H1 (cell line): ENCODE results near the gene INPP4B. TPM values are rescaled to one million over a fixed set of nuclear protein-coding genes. Genes with fewer than 3 reads are reported as not detected.
A peak's percentile ranks its signal among the peaks of the same experiment; 100 is the strongest.

Source experiments
- CTCF ChIA-PET: fragments of 300-600 bp; sonication (Branson Sonifier 250); formaldehyde crosslinking; loops from one replicate; lab custom pipeline; 2021; ENCODE audit not compliant: partially characterized antibody; lab: Charles Lee
- POLR2A ChIA-PET: fragments of 300-600 bp; sonication (Branson Sonifier 250); formaldehyde crosslinking; loops from one replicate; lab custom pipeline; 2021; ENCODE audit warnings: inconsistent platforms; ENCODE audit not compliant: partially characterized antibody; lab: Charles Lee
- DNase-seq, 2 experiments: peaks; one replicate each; pipeline versions ENCODE4 v3.0.0 to v3.0.0-alpha.2; 2010 to 2022; ENCODE audit warnings: low spot score in 2 of 2, low read depth in 1 of 2, mixed read lengths in 1 of 2
- FAIRE-seq: peaks from 2 replicates; lab custom pipeline; 2011; peaks lifted over from hg19 to GRCh38; lab: Jason Lieb, UNC
- H2AFZ ChIP-seq: 2 replicates; pipeline ENCODE4 v1.8.1; 2012; ENCODE audit warnings: low read length, inconsistent platforms
- H2AK5ac ChIP-seq: 2 replicates; pipeline ENCODE4 v1.6.1; 2013; ENCODE audit warnings: low read depth, low read length
- H2BK120ac ChIP-seq: replicated peaks from 2 replicates; pipeline ENCODE3; 2013; ENCODE audit warnings: low read depth, low read length, inconsistent platforms
- H2BK12ac ChIP-seq: 2 replicates; pipeline ENCODE4 v1.6.1; 2013; ENCODE audit warnings: low read depth, low read length
- H2BK15ac ChIP-seq: 2 replicates; pipeline ENCODE4 v1.6.1; 2013; ENCODE audit warnings: low read length
- H2BK20ac ChIP-seq: 2 replicates; pipeline ENCODE4 v1.6.1; 2013; ENCODE audit warnings: low read length
- H2BK5ac ChIP-seq: 2 replicates; pipeline ENCODE4 v1.6.1; 2013; ENCODE audit warnings: low read depth, low read length
- H3K14ac ChIP-seq: 2 replicates; pipeline ENCODE4 v1.6.1; 2013; ENCODE audit warnings: inconsistent platforms; ENCODE audit not compliant: insufficient read length
- H3K18ac ChIP-seq: 2 replicates; pipeline ENCODE4 v1.6.1; 2013; ENCODE audit warnings: low read length; ENCODE audit errors: extremely low read depth
- H3K23ac ChIP-seq: 2 replicates; pipeline ENCODE4 v1.6.1; 2013; ENCODE audit warnings: inconsistent platforms; ENCODE audit not compliant: insufficient read length
- H3K23me2 ChIP-seq: 2 replicates; pipeline ENCODE4 v1.6.1; 2013; ENCODE audit warnings: low read depth, low read length
- H3K27ac ChIP-seq: 2 replicates; pipeline ENCODE4 v1.6.1; 2011; ENCODE audit warnings: low read depth, low read length, inconsistent platforms
- H3K27me3 ChIP-seq, 4 experiments: replicated peaks in 1 of 4; 1 replicate in 1 of 4; 2 replicates in 3 of 4; pipeline versions ENCODE4 v1.6.1 to v1.8.1; 2011 to 2013; ENCODE audit warnings: low read length in 3 of 4, mild to moderate bottlenecking in 3 of 4, inconsistent platforms in 2 of 4, mixed read lengths in 2 of 4, moderate library complexity in 1 of 4; ENCODE audit not compliant: control insufficient read depth in 3 of 4, insufficient read depth in 3 of 4; ENCODE audit errors: extremely low read depth in 1 of 4
- H3K36me3 ChIP-seq, 4 experiments: 2 replicates each; pipeline versions ENCODE4 v1.6.1 to v1.8.1; 2011 to 2013; ENCODE audit warnings: mild to moderate bottlenecking in 4 of 4, low read length in 3 of 4, moderate library complexity in 2 of 4, control low read depth in 1 of 4, inconsistent platforms in 1 of 4; ENCODE audit not compliant: insufficient read depth in 4 of 4, control insufficient read depth in 2 of 4
- H3K4ac ChIP-seq: replicated peaks from 2 replicates; pipeline ENCODE3; 2013; ENCODE audit warnings: low read length, low read depth, mixed read lengths, inconsistent platforms; ENCODE audit not compliant: insufficient read length
- H3K4me1 ChIP-seq, 4 experiments: replicated peaks in 1 of 4; 1 replicate in 1 of 4; 2 replicates in 3 of 4; pipeline versions ENCODE4 v1.6.1 to v1.8.1; 2011 to 2013; ENCODE audit warnings: low read length in 3 of 4, inconsistent platforms in 2 of 4, mixed read lengths in 1 of 4; ENCODE audit not compliant: insufficient read depth in 4 of 4, control insufficient read depth in 3 of 4
- H3K4me2 ChIP-seq, 2 experiments: 2 replicates each; pipeline versions ENCODE4 v1.6.1 to v1.8.1; 2011 to 2013; ENCODE audit warnings: low read depth in 2 of 2, low read length in 2 of 2, control low read depth in 1 of 2, inconsistent platforms in 1 of 2, mild to moderate bottlenecking in 1 of 2; ENCODE audit not compliant: insufficient read depth in 1 of 2
- H3K4me3 ChIP-seq, 4 experiments: fragments of 200-600, 300-600 bp in 1 of 4; sonication (generic), shearing (Covaris generic), sonication (Bioruptor Twin) in 1 of 4; 2 replicates each; pipeline versions ENCODE4 v1.5.1 to v1.8.1; 2011 to 2016; ENCODE audit warnings: low read length in 4 of 4, low read depth in 3 of 4, control low read depth in 2 of 4, inconsistent platforms in 2 of 4, mild to moderate bottlenecking in 2 of 4, mixed read lengths in 1 of 4, moderate library complexity in 1 of 4; ENCODE audit not compliant: insufficient read depth in 2 of 4; ENCODE audit errors: extremely low read depth in 1 of 4
- H3K56ac ChIP-seq: replicated peaks from 2 replicates; pipeline ENCODE3; 2013; ENCODE audit warnings: low read depth, mild to moderate bottlenecking, mixed read lengths, low read length, inconsistent platforms; ENCODE audit not compliant: insufficient read length
- H3K79me1 ChIP-seq: 2 replicates; pipeline ENCODE4 v1.6.1; 2013; ENCODE audit warnings: low read depth, low read length, control low read depth
- H3K79me2 ChIP-seq, 2 experiments: 2 replicates each; pipeline versions ENCODE4 v1.6.1 to v1.8.1; 2012 to 2013; ENCODE audit warnings: low read length in 2 of 2, mild to moderate bottlenecking in 2 of 2, inconsistent platforms in 1 of 2; ENCODE audit not compliant: insufficient read depth in 2 of 2, control insufficient read depth in 1 of 2
- H3K9ac ChIP-seq, 4 experiments: replicated peaks in 1 of 4; 1 replicate in 1 of 4; 2 replicates in 3 of 4; pipeline versions ENCODE4 v1.6.1 to v1.8.1; 2011 to 2013; ENCODE audit warnings: low read depth in 3 of 4, low read length in 3 of 4, control low read depth in 2 of 4, mild to moderate bottlenecking in 2 of 4, moderate library complexity in 2 of 4, inconsistent platforms in 1 of 4; ENCODE audit errors: extremely low read depth in 1 of 4
- H3K9me3 ChIP-seq, 2 experiments: 2 replicates each; pipeline versions ENCODE4 v1.6.1 to v1.8.1; 2012 to 2013; ENCODE audit warnings: mild to moderate bottlenecking in 2 of 2, moderate library complexity in 2 of 2, control low read depth in 1 of 2, inconsistent platforms in 1 of 2, low read depth in 1 of 2, low read length in 1 of 2, mixed read lengths in 1 of 2; ENCODE audit not compliant: insufficient read depth in 2 of 2
- H4K20me1 ChIP-seq, 2 experiments: replicated peaks in 1 of 2; 2 replicates each; pipeline versions ENCODE3 to v1.8.1; 2011 to 2013; ENCODE audit warnings: inconsistent platforms in 2 of 2, low read length in 2 of 2, mild to moderate bottlenecking in 1 of 2; ENCODE audit not compliant: insufficient read depth in 2 of 2, control insufficient read depth in 1 of 2
- H4K5ac ChIP-seq: 2 replicates; pipeline ENCODE4 v1.6.1; 2013; ENCODE audit warnings: low read length, low read depth, mixed read lengths, inconsistent platforms; ENCODE audit not compliant: insufficient read length
- H4K8ac ChIP-seq: 2 replicates; pipeline ENCODE4 v1.8.0; 2013; ENCODE audit warnings: mild to moderate bottlenecking, moderate library complexity, low read length, inconsistent platforms; ENCODE audit not compliant: insufficient read depth; ENCODE audit errors: extremely low read depth
- H4K91ac ChIP-seq: replicated peaks from 2 replicates; pipeline ENCODE3; 2013; ENCODE audit warnings: low read length, mixed read lengths, inconsistent platforms; ENCODE audit not compliant: insufficient read length
- BRCA1 ChIP-seq: IDR thresholded peaks from 2 replicates; pipeline ENCODE4 v1.6.1; 2012; ENCODE audit warnings: low read depth, low read length, improper control_type of control experiment
- CBX8 ChIP-seq: fragments of 300-800, 300-1000 bp; sonication (generic); IDR thresholded peaks from 2 replicates; pipeline ENCODE4 v1.7.1; 2016; ENCODE audit warnings: low read depth, low read length, borderline replicate concordance
- EZH2 ChIP-seq: fragments of 200-600 bp; sonication (generic); IDR thresholded peaks from 2 replicates; pipeline ENCODE4 v1.7.1; 2012; ENCODE audit warnings: low read depth, mild to moderate bottlenecking, moderate library complexity, low read length, inconsistent platforms; ENCODE audit not compliant: severe bottlenecking
- polyA plus RNA-seq, 7 experiments: library from polyadenylated mRNA; depleted of rRNA in 3 of 7; stranded (reverse) in 5 of 7; unstranded in 2 of 7; fragments of >200 nt in 5 of 7; fragments of 200-250 nt in 2 of 7; gene quantifications; 1 replicate in 5 of 7; 2 replicates in 1 of 7; 4 replicates in 1 of 7; pipeline versions ENCODE4 v1.2.1 to v1.2.3, GENCODE V29; 2011 to 2013; ENCODE audit warnings: missing spikeins in 2 of 7, mixed read lengths in 2 of 7
- total RNA-seq: library from RNA; stranded (reverse); fragmentation: NEBNext Ultra II Directional; extraction: Animal tissue kit (Norgen Biotek cat#: 25700); gene quantifications from 2 replicates; pipeline ENCODE4 v1.2.1, GENCODE V29; 2021
- TF ChIP-seq, protein P1 (sequence below): IDR thresholded peaks from 2 replicates; pipeline ENCODE4 v1.6.1; 2012; ENCODE audit warnings: inconsistent platforms

INPP4B gene
- total and polyA plus RNA-seq, 2 of the 8 experiments (the other 6 are each of a cell fraction or from before 2014, with no cell fraction given) = 0.11 to 0.54 TPM

- Histone ChIP-seq H3K23me2 (no peaks in the 10 kb centered on the region; the same call in 1 of the 2 replicates), H3K4me1 (no peaks in the 10 kb centered on the region), H4K5ac (no peak overlapping the region), H4K8ac (no peak overlapping the region), H2BK15ac (no peak overlapping the region), H3K79me1 (no peaks in the 10 kb centered on the region), H3K79me2 (no peaks in the 10 kb centered on the region), H3K27me3 (no peaks in the 10 kb centered on the region), H3K18ac (no peak overlapping the region), H2BK5ac (no peak overlapping the region), H2AK5ac (no peak overlapping the region), H4K20me1 (no peaks in the 10 kb centered on the region), H2BK120ac (no peak overlapping the region), H2BK20ac (no peak overlapping the region), H2AFZ (0 out of 2 replicates have a peak overlapping the region, but pooled peaks have one; percentile 0), H3K9ac (no peak overlapping the region), H3K4me2 (no peak overlapping the region), H3K23ac (no peak overlapping the region), H3K27ac (no peak overlapping the region), H3K14ac (no peak overlapping the region), H3K56ac (no peak overlapping the region), H2BK12ac (no peak overlapping the region), H3K36me3 (no peaks in the 10 kb centered on the region), H4K91ac (no peak overlapping the region), H3K4me3 (no peak overlapping the region), H3K9me3 (no peaks in the 10 kb centered on the region), H3K4ac (no peak overlapping the region)
- ChIA-PET CTCF (interaction anchor here (0.6 to 2.6 kb wide), 8 partner anchors 16 to 373 kb away, joined by 3 to 7 read pairs (median 4); no protein-coding TSS in a partner anchor), POLR2A (no interaction called here)
- DNase-seq (no peak), FAIRE-seq (no peak)
- TF ChIP-seq, protein P1, sequence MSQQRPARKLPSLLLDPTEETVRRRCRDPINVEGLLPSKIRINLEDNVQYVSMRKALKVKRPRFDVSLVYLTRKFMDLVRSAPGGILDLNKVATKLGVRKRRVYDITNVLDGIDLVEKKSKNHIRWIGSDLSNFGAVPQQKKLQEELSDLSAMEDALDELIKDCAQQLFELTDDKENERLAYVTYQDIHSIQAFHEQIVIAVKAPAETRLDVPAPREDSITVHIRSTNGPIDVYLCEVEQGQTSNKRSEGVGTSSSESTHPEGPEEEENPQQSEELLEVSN = no peak
- TF ChIP-seq EZH2 (no peak), BRCA1 (no peak), CBX8 (no peak)
Measured at GRCh38 chr4:142356118-142356759, 489.9 kb downstream of the INPP4B start.
